CD4-positive, alpha-beta T cell treated with Interleukin-6 for 4 hours (primary cell): ENCODE measurements around the gene TMTC3.
"Not testable (repeated sequence)": the region's sequence is repeated elsewhere in the genome, so short reads cannot be mapped to it uniquely, and the experiment has no call there.

Source experiments
- DNase-seq: peaks from one replicate; pipeline ENCODE4 v3.0.0-alpha.2; 2020; ENCODE audit warnings: mixed read lengths

The TMTC3 gene

DNA sequence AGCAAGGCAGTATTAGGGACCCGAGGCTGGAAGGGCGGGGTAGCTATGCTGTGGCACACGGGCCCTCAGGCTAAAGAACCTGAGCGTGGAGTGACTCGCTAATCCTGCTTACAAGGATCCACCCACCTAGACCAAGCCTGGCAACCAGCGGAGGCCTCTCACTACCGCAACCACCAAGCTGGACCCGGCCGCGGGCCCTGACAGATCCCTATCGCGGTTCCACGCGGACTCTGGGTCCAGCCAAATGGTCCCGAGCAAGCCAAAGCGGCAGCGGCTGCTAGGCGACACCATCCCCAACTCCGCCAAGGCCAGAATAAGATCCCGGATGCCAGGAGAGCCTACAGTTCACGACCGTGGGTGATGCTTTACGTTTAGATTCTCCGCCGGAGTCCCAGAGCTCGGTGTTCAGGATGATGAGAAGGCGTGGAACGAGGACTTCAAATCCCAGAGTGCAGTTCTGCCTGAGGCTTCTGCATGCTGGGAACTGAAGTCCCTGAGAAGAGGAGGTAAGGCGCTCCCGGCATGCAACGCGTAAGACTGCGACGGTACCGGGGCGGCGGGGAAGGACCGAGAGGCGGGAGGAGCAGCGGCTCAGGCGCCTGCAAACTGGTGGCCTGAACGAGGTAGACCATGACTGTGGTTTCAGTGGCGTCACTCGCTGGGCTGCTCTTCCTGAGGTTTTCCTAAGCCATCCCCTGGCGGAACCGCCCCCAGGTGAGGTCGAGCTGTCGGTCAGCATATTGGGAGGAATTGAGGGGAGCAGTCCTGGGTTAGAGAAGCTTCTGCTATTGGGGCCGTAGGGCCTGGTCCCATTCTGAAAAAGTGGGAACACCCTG, at the start of gene TMTC3, which contains the start of gene CEP290:
Gene TMTC3 (plus strand): TSS at position 534 of the 836 bp plus-strand sequence. CDS start 6,009 bp downstream, outside the sequence.
Gene CEP290 (minus strand): TSS at position 315 of the 836 bp plus-strand sequence. CDS start 781 bp downstream, outside the sequence.
- peak; percentile 89 for DNase-seq

DNA sequence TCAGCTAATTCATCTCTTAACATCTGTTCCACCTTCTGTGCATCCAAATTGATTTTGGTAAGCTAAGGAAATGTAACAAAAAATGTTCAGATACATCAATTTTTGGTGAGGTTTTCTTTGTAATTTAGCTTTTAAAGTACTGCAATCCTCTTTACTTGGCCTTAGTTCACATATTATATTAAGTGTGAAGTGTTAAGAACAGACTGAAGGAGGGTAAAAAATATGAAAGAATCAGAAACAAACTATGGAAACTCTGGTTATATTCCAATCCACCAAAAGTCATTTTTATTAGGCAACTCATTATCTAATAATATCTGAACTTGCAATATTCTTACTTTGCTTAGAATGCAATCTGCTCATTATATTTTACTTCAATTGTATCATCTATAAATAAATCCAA, 49.3 kb upstream of the TMTC3 start:
- no peak for DNase-seq

DNA sequence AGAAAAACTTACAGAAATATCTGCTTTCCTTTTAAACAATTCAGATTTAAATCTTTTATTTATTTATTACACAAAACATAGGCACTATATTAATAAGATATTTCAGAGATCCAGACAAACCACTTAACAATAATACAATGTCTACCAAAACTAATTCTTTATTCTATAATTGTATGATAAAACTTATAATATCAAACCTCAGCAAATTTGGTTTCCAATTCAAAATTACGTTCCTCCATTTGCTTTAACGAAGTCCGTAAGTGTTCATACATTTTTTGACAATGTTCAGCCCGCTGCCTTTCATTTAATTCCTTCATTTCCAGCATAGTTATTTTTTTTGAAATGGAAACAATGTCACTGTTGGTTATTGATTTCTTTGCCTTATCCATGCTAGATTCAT, 48.5 kb upstream of the TMTC3 start:
- no peak for DNase-seq

DNA sequence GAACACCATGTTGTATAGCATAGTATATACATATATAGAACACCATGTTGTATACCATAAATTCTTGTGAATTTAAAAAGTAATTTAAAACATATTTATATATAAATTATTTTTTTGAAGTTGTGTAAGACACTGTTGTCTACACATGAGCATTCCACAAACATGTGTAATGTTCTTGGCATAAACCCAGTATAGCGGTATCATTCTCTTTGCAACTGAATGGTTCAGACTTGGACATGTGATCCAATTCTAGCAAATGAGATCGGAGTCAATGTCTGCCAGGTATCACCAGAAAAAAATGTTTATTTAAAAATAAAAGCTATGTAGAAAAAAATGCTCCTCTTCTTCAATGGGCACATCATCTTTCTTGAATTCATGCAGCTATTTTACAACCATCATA, 34.1 kb upstream of the TMTC3 start:
- DNase-seq = no peak

DNA sequence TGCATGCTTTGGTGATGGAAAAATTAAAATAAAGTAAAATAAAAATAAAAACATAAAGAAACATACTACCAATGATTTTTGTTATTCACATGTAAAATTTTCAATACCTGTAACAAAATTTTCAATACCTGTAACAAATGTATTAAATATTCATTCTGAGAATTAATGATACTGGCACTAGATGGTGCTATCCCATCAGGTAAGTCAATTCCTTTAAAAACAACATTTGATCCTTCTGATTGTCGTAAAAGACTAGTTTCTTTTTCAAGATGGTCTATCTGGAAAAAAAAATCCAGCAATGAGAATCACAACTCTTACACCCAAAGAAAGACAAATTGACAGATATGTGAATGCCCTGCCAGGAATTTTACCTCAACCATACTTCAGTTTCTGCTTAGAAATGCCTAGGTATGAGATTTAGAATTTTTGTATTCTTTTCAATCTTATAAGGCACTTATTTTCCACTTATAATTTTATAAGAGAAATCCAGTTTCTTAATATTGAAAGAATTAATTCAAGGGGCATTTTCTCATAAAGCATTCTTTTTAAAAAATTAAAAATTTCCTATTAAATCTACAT, 30.9 kb upstream of the TMTC3 start:
- no peak for DNase-seq

DNA sequence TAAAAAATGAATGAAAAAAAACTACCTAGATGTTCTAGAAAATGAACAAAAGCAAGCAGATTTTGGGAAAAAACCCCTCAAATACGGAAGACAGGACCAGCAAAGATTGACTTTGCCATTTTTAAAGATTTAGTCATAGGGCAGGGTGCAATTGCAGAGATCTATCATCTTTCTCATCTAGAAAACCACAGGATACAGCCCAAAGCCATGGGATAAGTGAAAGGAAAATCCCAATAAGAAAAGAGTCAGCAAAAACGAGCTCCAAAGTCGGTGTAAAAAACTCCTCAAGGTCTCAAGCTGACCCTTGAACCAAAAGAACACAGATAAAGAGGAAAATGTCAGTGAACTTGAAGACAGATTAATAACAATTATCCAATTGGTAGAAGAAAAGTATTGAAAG, 28.2 kb upstream of the TMTC3 start:
- no peak for DNase-seq

DNA sequence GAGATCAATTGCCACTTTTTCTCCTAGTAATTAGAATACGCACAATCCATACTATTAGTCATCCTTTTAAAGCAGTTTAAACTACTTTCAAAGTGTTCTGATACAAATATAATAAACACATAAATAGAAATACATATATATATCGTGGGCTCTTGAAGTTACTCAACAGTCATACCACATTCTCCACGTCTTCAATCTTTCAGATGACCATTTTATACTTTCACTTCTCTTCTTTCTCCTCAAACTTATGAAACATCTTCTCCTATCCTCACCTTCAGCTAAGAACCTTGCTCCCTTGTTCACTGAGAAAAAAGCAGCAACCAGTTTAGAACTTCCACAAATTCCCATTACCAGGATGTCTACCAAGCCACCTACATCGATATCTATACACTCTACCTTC, 19.4 kb upstream of the TMTC3 start:
- DNase-seq = no peak

DNA sequence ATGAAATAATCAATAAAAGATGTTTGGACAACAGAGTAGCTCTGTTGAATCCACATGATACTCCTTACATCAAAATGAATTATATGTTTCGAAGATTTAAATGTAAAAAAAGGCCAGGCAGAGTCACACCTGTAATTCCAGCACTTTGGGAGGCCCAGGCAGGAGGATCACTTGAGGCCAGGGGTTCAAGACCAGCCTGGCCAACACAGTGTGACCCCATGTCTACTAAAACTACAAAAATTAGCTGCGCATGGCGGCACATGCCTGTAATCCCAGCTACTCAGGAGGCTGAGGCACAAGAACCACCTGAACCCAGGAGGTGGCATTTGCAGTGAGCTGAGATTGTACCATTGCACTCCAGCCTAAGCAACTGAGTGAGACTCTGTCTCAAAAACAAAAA, 15.0 kb upstream of the TMTC3 start:
- no peak for DNase-seq

DNA sequence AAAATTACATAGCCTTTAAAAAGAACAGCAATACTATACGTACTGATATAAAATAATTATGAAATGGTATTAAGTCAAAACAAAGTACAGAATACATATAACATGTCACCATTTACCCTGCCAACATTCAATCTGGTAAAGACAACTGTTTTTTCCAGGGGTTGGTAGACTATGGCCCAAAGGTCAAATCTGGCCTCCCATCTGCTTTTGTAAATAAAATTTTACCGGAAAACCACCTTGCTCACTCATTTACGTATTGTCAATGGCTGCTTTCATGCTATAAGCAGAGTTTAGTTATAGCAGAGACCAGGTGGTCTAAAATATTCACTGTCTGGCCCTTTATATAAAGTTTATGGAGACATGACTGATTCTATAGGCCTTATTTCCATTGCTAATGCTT, 14.3 kb upstream of the TMTC3 start:
- DNase-seq = no peak

DNA sequence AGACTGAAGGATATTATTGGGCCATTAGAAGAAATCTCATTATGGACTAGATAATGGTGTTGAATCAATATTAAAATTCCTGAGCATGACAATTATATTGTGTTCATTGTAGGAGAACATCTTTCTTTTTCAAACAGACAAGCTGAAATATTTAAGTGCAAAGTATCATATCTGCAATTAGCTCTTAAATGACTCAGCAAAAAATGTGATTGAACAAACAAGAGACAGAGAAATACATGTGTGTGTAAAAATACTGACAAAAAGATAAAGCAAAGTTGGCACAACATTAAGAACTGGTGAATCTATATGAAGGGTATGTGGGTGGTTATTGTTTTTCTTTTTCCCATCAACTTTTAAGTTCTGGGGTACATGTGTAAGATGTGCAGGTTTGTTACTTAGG, 9.7 kb upstream of the TMTC3 start:
- no peak for DNase-seq

DNA sequence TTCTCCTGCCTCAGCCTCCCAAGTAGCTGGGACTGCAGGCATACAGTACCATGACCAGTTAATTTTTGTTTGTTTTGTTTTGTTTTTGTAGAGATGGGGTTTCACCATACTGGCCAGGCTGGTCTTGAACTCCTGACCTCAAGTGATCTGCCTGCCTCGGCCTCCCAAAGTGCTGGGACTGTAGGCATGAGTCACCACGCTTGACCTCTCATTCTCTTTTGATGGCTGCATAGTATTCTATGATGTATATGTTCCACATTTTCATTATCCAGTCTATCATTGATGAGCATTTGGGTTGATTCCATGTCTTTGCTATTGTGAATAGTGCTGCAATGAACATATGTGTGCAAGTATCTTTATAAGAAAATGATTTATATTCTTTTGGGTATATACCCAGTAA, 8.9 kb upstream of the TMTC3 start:
- DNase-seq = not testable (repeated sequence)

DNA sequence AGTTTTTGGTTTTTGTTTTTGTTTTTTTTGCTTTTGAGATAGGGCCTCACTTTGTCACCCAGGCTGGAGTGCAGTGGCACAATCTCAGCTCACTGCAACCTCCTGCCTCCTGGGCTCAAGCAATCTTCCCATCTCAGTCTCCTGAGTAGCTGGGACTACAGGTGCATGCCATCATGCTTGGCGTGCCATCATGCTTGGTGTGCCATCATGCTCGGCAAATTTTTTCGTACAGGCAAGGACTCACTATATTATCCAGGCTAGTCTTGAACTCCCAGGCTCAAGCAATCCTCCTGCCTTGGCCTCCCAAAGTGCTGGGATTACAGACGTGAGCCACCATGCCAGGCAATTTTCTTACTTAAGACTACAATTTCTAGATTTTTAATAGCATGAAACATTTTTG, 2.4 kb upstream of the TMTC3 start:
- not testable (repeated sequence) for DNase-seq

DNA sequence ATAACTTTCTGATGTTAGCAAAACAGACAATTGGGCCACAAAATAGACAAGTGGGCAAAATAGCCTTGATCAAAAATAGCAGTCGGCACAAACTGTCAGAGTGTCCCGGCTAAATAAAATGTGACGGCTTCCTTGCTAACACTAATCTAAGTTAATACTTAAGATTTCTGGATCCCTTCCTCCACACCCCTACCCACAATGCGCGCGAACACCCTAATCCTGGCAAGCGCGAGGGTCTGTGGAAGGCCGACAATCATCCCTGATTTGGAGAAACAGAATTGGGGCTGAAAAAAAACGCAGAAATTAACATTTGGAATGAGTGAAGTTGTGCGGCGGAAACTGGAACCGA, 708 bp upstream of the TMTC3 start:
- no peak for DNase-seq

DNA sequence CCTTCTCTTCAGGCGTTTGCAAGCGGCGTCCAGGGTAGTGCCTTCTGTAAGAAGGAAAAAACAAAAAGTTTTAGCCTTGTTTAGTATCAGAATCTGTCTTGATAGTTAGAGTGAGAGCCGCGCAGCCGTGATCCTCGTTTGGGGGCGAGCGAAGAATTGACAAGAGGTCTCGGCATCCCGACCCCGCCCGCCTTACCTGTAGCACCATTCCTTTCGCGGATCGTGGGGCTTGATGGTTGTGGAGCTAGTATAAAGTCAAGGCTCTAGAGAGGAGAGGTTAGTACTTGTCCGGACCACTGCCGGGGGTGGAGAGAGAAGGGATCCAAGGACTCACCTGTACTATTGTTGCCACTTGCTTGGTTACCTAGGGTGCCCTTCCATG, 494 bp downstream of the TMTC3 start:
- peak; percentile 15 for DNase-seq

DNA sequence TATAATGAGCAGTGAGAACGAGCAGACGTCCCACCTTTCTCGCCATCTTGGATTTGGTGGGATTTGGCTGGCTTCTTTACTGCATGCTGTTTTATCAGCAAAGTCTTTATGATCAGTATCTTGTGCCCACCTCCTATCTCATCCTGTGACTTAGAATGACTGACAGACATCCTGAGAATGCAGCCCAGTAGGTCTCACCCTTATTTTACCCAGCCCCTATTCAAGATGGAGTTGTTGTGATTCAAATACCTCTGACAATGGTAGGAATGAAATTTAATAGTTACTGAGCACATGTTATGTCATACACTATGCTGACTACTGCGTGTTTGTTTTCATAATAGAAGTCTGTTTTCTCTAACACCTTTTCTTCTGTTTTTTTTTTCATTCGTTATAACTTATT, 1.9 kb downstream of the TMTC3 start:
- no peak for DNase-seq

DNA sequence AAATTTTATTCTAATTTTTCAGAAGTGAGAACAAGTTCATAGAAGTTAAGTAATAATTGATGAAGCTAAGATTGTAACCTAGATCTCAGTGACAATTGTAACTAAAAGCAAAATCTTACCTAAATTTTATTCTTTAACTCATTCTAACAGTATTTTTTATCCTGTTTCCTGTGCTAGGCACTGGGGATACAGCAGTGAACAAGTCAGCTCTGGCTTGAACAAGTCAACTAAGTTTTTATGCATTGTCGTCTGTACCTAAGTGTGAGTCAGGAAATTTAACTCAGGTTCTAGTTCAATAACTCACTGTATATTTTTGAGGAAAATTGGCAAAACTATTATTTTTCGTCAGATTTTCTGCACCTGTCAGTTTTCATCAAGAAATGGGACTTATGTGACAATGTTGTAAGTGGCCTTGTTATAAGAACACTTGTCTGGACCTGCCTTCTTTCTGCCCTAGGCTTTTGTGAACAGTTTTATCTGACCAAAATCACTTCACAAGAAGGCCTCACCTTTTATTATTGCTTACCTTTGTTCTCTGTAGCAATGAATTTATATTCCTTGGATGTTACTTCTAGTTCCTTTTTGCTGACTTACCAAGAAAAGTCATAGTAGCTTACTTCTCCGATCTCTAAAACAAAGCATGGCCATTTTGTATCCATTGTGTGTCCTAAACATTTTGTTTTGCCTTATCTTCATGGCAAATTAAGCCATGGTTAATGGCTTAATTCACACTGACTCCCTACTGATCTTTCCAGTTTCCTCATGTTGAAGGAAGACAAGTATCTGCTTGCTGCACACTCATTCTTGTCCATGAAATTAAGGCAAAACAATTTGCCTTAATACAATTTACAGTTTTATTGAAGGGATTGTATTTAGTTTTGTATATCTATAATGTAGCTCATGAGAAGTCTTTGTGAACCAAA, 2.7 kb downstream of the TMTC3 start:
- no peak for DNase-seq

DNA sequence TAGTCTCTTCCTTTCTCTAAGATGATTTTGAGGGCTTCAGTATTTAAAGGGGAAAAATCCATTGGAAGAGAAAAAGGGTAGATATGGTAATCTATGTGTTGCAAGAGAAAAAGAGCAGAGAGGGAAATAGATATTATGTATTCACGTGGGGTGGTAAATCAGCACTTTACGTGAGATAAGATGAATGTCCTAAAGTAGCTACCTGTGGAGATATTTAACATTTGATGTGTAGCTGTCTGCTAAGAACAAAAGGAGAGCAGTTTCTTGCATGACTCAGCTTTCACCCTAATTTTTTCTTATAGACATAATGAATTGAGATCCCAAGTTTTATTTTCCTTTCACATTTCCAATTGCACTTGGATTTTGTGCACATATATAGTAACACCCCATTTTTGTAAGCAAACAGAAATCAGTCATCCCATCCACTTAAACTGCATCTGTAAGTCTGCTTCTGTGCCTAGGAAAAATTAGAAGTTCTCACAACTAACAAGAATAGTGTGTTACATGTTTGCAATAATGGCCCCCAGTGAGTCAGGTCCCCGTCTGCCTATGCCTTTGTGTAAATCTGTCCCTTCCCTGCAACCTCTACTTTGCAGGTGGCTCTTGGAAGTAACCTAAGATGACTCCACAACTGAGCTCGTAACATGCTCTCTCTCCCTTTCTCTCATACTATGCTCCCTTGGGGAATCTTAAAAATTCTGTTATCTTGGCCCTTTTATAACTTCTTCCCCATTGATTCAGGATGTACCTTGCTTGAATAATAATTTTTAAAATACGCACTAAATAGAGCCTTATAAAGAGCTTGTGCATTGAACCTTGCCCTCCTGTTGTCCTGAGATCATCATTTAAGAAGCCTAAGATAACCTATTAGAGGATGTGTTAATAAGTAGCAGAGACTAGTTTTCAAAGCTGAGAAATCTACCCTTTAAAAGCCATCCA, 3.7 kb downstream of the TMTC3 start:
- DNase-seq = no peak

DNA sequence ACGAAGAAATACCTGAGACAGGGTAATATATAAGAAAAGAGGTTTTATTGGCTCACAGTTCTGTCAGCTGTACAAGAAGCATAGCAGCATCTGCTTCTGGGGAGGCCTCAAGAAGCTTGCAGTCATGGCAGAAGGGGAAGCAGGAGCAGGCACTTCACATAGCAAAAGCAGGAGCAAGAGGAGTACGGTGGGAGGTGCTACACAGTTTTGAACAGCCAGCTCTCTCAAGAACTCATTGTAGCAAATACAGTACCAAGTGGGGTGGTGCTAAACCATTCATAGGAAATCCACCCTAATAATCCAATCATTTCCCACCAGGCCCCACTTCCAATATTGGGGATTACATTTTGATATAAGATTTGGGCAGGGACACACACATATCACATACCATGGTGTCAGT, 8.0 kb downstream of the TMTC3 start:
- DNase-seq = no peak

DNA sequence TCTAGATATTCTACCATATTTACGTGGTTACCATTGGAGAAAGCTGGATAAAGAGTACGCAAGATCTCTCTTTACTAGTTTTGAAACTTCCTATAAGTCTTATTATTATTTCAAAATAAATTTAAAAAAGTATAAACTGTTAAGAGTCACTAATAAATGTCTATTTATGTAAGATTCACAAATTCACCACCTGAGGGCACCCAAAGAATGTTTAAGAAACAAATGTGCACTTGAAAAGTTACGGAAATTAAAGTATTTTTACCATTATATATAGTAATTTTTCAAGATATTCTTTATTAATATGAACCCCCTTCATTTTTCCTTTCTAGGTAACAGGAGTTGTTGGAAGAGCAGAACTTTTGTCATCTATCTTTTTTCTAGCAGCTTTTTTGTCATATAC, 11.9 kb downstream of the TMTC3 start:
- no peak for DNase-seq

DNA sequence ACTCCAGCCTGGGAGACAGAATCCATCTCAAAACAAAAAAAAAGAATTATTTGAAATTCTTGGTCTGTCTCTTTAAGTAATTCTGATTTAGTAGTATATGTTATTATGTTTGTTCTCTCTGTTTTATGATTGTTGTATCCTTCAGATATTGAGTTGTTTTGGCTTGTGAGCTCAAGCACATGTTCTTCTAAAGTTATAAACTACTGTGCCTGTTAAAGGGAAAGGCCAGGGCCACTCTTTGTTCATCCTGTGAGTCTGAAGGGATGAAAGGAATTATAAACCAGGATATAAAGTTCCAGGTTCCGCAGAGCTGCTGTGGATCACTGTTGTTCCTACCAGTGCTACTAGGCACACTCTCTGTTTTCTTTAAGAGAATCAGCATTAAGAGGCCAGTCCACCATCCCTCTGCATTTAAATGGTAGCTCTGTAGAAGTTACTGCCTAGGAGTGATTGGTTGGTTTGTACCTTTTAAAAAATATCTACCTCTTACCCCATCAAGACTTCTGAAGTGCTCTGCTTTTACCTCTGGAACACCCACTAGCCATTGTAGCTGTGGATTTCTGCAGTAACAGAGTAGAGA, 14.1 kb downstream of the TMTC3 start:
- DNase-seq = no peak

DNA sequence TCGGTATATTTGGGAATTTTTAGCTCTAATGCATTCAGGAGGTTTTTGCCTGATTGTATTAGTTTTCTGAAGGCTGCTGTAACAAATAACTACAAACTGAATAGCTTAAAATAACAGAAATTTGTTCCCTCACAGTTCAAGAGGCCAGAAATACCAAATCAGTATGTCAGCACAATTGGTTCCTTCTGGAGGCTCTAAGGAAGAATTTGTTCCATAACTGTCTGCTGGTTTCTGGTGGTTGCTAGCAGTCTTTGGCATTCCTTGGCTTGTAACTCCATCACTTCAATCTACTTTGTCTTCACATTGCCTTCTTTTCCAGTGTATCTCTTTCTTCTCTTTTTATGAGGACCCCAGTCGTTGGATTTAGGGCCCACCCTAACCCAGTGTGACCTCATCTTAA, 21.3 kb downstream of the TMTC3 start:
- DNase-seq = no peak

DNA sequence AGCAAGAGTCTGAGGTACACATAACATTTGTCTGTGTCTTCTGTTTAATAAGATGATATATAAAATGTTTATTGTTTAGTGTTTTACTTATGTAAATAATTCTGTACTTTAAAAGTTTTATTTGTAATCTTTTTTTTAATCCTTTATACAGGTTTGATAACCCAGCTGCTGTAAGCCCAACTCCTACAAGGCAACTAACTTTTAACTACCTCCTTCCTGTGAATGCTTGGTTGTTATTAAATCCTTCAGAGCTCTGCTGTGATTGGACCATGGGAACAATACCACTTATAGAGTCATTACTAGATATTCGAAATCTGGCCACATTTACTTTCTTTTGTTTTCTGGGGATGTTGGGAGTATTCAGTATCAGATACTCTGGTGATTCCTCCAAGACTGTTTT, 24.1 kb downstream of the TMTC3 start:
- no peak for DNase-seq
